ENCODE measurements around the gene MUC20. TPM values are rescaled to one million over a fixed set of nuclear protein-coding genes. Genes with fewer than 3 reads are reported as not detected.

MUC20 gene
- total and polyA plus RNA-seq, 9 of the 15 experiments (the other 6 are each of a cell fraction or from before 2014, with no cell fraction given): 0.03 to 0.23 (median 0.15) TPM; not detected in 3

DNA sequence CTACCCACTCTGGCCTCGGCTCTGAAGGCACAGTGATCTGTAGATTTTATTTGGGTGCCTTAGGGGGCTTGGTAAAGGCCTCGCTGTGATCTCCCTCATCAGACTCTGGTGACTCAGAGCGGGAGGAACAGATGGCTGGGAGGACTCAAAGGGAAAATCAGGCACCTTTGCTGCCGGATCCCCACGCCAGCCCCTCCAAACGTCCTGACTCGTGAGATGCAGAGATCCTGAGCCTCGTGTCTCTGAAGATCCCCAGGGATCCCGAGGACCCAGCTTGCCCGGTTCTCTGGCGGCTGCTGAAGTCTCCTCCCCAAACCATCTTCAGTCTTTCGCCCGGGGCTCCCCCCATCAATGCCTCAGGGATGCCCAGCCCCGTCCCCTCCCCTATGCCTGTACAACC is 32.8 kb downstream of the MUC20 start:
- POLR2A ChIA-PET: no interaction called here
- no peak overlapping the region; a peak in 1 of 4 replicates for H3K9ac ChIP-seq (ENCODE audit: insufficient read depth in 1 of 2, low read depth in 2 of 2, low read length in 2 of 2)
- H3K9me3 ChIP-seq (replicated peaks; ENCODE audit: control insufficient read depth, insufficient read depth, low read depth, low read length): no peaks in the 10 kb centered on the region
- no peak overlapping the region for H2AFZ ChIP-seq (ENCODE audit: low read depth, low read length)
- 13% methylated on average over 11 of the region's 14 CpGs for WGBS (ENCODE audit: insufficient coverage, low coverage, missing lambda C conversion rate)
- FAIRE-seq: no peak
- H3K27ac ChIP-seq (ENCODE audit: extremely low read depth, low read depth, low read length): no peak overlapping the region
- DNase-seq (ENCODE audit: extremely low read depth in 1 of 4, low spot score in 3 of 4): no peak
- no peaks in the 10 kb centered on the region for H3K79me2 ChIP-seq (ENCODE audit: control insufficient read depth, insufficient read depth, low read length)
- in situ Hi-C loops (cut with MboI) (no loop called here), intact Hi-C loops (cut with micrococcal nuclease) (no loop called here)
- H4K20me1 ChIP-seq (replicated peaks; ENCODE audit: control insufficient read depth, insufficient read depth, low read length): no peaks in the 10 kb centered on the region; the same call in 1 of the 2 replicates
- peaks cover 11 to 51% of the 10 kb centered on the region in 2 experiments; a peak in 4 of 5 replicates for H3K27me3 ChIP-seq (ENCODE audit: control insufficient read depth in 2 of 2, insufficient read depth in 2 of 2, low read length in 2 of 2)
- CTCF ChIA-PET (ENCODE audit: low intra/inter-chr PET ratio): interaction anchor here (1.0 kb wide), 1 partner anchor 97 kb away, joined by 4 read pairs; no protein-coding TSS in a partner anchor
- no peak for ATAC-seq
- no peak overlapping the region for H3K4me2 ChIP-seq (ENCODE audit: insufficient read depth, low read length)
- BruUV-seq (replicated peaks): no TSS peak
- TF ChIP-seq PCBP1 (IDR thresholded peaks at IDR 0.05; ENCODE audit: low read depth, low read length, poor library complexity, severe bottlenecking) (no peak), PML (IDR thresholded peaks at IDR 0.05; ENCODE audit: low read length) (no peak), RBBP5 (IDR thresholded peaks at IDR 0.05; ENCODE audit: borderline replicate concordance, insufficient read depth, low read length, poor library complexity, severe bottlenecking) (no peak), ZC3H8 (IDR thresholded peaks at IDR 0.05) (no peak), NEUROD1 (IDR thresholded peaks at IDR 0.05; ENCODE audit: borderline replicate concordance, low read depth, low read length, partially characterized antibody) (no peak)
- TF ChIP-seq, protein P1, sequence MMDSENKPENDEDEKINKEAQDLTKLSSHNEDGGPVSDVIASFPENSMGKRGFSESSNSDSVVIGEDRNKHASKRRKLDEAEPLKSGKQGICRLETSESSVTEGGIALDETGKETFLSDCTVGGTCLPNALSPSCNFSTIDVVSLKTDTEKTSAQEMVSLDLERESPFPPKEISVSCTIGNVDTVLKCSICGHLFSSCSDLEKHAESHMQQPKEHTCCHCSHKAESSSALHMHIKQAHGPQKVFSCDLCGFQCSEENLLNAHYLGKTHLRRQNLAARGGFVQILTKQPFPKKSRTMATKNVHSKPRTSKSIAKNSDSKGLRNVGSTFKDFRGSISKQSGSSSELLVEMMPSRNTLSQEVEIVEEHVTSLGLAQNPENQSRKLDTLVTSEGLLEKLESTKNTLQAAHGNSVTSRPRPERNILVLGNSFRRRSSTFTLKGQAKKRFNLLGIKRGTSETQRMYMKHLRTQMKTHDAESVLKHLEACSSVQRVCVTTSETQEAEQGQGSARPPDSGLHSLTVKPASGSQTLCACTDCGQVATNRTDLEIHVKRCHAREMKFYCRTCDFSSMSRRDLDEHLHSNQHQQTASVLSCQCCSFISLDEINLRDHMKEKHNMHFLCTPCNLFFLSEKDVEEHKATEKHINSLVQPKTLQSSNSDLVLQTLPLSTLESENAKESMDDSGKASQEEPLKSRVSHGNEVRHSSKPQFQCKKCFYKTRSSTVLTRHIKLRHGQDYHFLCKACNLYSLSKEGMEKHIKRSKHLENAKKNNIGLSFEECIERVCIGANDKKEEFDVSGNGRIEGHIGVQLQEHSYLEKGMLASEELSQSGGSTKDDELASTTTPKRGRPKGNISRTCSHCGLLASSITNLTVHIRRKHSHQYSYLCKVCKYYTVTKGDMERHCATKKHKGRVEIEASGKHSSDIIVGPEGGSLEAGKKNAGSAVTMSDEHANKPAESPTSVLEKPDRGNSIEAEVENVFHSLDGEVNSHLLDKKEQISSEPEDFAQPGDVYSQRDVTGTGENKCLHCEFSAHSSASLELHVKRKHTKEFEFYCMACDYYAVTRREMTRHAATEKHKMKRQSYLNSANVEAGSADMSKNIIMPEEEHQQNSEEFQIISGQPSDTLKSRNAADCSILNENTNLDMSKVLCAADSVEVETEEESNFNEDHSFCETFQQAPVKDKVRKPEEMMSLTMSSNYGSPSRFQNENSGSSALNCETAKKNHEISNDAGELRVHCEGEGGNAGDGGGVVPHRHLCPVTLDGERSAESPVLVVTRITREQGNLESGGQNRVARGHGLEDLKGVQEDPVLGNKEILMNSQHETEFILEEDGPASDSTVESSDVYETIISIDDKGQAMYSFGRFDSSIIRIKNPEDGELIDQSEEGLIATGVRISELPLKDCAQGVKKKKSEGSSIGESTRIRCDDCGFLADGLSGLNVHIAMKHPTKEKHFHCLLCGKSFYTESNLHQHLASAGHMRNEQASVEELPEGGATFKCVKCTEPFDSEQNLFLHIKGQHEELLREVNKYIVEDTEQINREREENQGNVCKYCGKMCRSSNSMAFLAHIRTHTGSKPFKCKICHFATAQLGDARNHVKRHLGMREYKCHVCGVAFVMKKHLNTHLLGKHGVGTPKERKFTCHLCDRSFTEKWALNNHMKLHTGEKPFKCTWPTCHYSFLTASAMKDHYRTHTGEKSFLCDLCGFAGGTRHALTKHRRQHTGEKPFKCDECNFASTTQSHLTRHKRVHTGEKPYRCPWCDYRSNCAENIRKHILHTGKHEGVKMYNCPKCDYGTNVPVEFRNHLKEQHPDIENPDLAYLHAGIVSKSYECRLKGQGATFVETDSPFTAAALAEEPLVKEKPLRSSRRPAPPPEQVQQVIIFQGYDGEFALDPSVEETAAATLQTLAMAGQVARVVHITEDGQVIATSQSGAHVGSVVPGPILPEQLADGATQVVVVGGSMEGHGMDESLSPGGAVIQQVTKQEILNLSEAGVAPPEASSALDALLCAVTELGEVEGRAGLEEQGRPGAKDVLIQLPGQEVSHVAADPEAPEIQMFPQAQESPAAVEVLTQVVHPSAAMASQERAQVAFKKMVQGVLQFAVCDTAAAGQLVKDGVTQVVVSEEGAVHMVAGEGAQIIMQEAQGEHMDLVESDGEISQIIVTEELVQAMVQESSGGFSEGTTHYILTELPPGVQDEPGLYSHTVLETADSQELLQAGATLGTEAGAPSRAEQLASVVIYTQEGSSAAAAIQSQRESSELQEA (IDR thresholded peaks at IDR 0.05; ENCODE audit: low read depth): no peak
- peaks cover 0 to 18% of the 10 kb centered on the region in 2 experiments; a peak in 3 of 5 replicates for H3K4me1 ChIP-seq (replicated peaks in 1 of 2; ENCODE audit: control insufficient read depth in 2 of 2, insufficient read depth in 2 of 2, low read length in 2 of 2)
- no peaks in the 10 kb centered on the region for H3K9me1 ChIP-seq (ENCODE audit: control insufficient read depth, insufficient read depth, low read length)
- no peak overlapping the region for H3K4me3 ChIP-seq
- H3K36me3 ChIP-seq (ENCODE audit: control insufficient read depth, insufficient read depth, low read length): no peaks in the 10 kb centered on the region
